Stimulated activated CD4-positive, alpha-beta T cell treated with anti-CD3 and anti-CD28 coated beads, Interleukin-2, amount 100 ng/mL, for 48 hours (primary cell): Measurements from ENCODE around the gene CAVIN4.

Source experiments
- DNase-seq, 2 donors: peaks; one replicate each; pipeline ENCODE4 v3.0.0-alpha.2; 2020

The CAVIN4 gene

DNA sequence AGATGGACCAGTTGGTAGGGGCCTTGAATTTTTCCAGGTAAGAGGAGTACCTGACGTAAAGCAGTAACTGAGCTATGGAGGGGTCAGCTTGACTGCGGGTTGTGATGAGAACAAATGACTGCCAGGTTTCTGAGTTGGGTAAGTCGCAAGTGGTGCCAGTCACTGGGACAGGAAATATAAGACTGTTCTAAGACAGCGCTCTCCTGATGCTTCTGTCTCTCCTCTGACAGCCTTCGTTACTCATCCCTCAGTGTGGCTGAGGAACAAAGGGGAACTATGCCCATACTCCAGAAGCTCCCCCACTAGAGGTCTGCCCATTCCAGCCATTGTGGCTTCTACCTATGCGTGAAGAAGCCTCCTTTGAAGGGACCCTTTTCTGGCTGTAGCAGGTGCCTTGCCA is 13.3 kb downstream of the CAVIN4 start:
- DNase-seq = no peak

DNA sequence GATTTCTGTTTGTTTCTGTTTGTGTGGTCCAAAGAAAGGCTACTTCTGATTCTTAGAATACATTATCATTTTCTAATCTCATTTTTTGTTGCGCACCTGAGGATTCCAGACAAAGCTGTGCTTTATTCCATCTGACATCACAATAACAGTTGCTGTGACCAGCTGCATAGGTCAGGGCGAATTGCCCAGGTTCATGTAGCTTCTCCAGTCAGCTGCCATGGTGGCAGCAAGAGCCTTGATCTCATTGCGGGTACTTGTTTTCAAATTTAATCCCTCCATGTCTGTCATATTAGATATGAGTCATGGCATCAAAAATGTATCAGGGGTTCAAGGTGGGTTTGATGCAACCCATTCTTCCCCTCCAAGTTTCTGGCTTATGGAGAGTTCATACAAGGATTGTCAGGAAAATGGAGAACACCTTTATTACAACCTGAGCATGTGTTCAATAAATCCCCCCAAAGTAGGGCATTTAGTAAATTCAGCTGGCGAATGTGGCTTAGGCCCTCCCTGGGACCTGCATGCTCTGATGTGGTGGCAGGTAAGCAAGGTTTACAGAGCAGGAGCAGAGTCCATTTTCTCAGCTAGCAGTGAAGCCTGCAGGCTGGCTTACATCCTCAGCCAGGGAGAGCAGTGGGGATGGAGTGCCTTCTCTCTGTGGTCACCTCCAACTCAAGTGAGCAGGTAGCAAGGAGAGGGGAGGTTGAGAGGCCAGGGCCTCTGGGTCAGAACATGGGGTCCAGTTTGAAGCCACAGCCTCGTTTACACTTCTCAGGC is 13.9 kb downstream of the CAVIN4 start:
- no peak for DNase-seq

DNA sequence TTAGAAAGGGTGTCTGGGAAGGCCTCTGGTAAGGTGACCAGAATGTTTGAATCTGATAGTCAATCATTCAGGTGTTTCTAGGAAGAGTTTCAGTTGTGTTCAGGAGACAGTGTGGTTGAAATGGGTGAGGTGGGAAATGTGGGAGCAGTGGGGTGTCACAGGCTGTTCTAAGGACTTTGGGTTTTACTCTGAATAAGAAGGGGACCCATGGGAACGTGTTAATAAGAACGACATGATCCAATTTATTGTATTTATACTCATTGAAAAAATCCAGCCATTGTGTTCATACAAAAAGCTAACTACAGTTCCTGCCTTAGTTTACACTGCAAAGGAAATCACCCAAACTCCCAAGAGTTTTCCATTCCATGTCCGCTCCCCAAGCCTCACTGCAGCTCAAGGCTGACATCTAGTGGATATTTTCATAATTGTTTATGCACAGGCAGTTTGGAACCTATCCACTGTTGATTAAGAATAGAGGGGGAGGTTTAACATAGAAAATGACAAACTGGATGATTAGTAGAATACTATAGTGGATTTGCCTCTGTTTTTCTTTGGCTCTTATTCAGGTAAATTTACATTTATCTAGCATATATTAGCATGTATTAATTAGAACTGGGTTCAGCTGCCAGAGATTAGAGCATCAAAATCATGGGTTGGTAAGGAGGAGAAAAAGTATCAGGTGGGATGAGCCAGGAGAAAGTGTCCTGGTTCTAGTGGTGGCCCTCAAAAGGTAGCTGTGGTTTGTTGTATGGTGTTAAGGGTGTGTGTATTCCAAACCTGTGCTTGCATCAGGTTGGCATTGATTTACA is 17.7 kb downstream of the CAVIN4 start:
- peak in 1 of 2 donors; percentile 28 for DNase-seq

DNA sequence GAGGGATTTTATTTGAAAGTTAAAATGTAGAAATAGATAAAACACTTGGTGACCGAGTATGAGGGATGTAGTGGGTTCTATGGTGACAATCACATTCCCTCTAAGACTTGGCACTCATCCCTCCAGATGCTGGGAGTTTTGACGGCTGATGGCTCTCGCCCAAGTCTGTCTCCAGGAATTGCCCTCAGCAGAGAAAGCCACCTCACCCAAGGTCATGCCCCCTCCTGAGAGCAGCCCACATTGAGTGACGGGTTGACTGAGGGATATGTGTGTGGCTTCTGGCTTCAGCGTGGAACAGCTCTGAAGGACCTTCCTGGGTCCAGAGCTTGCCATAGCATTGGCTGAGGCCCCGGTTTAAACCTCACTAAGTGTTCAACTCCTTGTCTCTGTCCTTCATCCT is 19.4 kb downstream of the CAVIN4 start:
- DNase-seq = no peak

DNA sequence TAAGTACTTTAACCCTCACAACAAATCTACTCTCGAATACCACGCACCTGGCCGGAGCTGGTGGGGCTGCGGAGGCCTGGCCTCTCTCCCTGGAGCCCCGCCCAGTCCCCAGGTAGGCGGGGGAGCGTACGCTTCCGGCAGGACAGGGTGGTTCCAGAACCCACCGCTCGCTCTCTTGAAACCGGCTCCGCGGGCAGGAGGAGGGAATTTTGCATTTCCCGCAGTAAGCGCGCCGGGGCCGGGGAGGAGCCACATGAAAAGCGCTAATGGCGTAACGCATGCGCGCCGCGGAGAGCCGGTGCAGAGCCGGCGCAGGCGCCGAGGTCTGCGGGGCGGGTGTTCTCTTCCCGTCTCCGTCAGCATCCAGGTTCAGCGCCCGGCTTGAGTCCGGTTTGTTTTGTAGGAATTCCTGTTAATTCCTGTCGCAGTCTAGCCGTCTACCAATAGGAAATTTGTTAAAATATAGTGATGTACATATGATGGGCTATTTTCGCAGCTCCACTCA is 20.8 kb downstream of the CAVIN4 start:
- peak; percentile 71 to 76 for DNase-seq

DNA sequence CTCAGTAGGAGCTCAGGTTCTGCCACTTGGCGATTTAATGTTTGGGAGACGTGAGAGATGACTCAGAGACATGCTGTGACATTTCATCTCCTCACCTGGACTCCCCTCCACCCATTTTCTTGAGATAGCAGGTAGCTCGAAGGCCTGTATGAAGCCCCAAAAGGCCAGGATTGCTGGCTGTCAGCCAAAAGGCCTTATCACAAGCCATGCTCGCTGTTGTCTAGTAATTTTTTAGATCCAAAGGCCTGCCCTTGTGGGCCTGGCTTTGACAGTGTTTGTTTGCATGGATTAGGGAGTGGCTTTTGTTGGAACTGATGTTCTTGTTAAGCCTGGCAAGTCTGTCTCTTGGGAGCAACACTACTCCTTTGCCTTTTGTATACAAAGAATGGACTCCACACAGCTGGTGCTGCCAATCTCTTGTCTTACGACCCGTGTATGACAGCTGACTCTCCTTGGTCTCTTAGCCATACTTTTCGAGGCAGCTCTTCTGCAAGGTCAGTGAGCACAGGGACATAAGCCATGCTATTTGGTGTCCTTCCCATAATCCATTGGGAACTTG is 22.7 kb downstream of the CAVIN4 start:
- DNase-seq = no peak

DNA sequence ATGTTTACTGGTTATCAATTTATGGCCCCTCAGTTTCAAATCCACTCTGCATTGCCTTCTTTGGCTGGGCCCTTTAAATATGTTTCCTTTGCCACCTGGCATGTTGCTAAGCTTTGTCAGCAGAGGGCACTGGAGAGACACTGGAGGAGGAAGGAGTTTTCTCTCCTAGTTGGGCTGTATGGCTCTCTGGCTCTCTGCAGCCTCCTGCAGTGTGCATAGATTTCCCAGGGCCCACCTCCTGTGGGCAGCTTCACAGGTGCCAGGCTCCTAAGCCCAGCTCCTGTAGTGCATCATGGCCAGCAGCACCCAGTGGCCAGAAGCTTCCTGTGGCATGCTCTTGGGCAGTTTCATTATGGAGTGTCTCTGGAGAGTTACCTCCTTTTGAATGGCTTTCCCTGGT is 23.3 kb downstream of the CAVIN4 start:
- DNase-seq = peak; percentile 19 to 42

DNA sequence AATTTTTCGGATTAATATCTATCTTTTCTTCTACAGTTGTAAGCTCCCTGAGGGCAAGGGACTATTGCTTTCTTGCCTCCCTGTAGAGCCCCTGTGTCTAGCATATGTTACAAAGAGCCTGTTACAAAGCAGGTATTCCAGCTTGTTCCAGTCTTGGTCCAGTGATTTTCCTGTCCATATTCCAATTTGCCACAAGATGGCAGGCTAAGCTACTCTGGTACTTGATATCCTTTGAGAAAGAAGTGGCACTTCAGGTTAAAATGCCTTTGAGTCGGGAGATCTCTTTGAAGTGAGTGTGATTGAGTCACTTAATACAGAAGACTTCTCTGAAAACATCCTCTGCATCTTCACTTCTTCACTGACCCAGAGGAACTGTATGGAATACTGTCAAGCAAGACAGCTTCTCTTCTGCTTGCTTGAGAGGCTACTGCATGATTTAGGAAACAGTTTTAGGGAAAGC is 24.5 kb downstream of the CAVIN4 start:
- no peak for DNase-seq

DNA sequence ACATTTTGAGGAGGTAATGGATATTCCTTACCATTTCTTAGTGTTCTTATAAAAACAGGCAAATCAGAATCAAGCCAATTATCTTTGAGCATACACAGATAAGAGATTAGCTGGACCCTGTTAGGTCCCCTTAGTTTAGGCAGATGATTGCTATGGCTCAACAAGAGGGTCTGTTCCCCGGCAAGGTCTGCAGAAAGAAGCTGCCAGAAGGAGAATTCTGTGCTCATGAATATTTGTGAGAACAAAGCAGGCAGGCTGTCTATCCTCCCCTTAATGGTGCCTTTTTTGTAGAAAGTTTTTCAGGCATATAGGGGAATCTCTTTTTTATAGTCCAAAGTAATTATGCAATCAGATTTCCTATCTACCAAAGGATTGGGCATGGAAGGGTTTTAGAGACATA is 27.5 kb downstream of the CAVIN4 start:
- DNase-seq = no peak

DNA sequence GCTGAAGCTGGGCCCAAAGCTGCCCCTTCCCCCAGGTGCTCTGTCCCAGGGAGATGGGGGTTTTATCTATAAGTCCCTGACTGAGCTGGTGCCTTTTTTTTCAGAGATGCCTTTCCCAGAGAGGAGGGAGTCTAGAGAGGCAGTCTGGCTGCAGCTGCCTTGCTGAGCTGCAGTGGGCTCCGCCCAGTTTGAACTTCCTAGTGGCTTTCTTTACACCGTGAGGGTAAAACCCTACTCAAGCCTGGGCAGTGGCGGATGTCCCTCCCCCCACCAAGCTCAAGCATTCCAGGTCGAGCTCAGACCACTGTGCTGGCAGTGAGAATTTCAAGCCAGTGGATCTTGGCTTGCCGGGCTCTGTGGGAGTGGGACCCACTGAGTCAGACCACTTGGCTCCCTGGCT is 41.3 kb downstream of the CAVIN4 start:
- no peak for DNase-seq

DNA sequence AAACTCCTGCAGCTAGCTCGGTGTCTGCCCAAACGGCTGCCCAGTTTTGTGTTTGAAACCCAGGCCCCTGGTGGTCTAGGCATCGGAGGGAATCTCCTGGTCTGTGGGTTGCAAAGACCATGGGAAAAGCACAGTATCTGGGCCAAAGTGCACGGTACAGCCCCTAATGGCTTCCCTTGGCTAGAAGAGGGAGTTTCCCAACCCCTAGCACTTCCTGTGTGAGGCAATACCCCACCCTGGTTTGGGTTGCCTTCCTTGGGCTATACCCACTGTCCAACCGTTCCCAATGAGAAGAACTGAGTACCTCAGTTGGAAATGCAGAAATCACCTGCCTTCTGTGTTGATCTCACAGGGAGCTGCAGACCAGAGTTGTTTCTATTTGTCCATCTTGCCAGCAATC is 41.8 kb downstream of the CAVIN4 start:
- no peak for DNase-seq

DNA sequence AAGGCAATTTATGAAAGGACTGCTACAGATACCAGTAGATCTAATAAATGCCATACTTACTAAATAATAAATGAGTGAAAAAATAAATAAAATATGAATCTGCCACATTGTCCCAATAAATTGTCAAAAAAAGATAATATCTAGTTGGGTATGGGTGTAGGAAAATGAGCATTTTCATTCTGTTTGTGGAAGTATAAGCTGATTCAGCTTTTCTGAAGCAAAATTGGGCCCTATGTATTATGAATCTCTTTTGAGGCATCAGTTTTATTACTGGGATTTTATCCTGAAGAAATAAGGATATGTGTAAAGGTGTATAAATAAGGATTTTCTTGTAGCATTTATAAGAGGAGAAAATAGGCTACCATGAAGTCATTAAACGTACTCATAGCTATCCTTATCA is 46.1 kb downstream of the CAVIN4 start:
- no peak for DNase-seq

DNA sequence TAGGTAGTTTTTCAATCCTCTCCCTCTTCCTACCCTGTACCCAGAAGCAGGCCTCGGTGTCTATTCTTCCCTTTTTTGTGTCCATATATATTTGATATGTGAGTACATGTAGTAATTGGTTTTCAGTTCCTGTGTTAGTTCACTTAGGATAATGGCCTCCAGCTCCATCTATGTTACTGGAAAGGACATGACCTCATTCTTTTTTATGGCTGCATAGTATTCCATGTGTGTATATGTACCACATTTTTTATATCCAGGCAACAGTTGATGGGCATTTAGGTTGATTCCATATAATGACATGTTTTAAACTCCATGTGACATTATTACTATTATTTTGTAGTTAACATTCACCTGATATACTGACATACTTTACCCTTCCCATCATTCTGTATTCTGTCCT is 49.1 kb downstream of the CAVIN4 start:
- DNase-seq = no peak

DNA sequence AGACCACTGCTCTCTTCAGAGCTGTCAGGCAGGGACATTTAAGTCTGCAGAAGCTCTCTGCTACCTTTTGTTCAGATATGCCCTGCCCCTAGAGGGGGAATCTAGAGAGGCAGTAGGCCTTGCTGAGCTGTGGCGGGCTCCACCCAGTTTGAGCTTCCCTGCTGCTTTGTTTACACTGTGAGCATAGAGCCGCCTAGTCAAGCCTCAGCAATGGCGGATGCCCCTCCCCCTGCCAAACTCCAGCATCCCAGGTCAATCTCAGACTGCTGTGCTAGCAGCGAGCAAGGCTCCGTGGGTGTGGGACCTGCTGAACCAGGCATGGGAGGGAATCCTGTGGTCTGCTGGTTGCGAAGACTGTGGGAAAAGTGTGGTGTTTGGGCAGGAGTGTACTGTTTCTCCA is 59.9 kb downstream of the CAVIN4 start:
- DNase-seq = no peak
